ACC112 (cell line): ENCODE measurements around the gene TPBGL.

Experiments
- H2AFZ ChIP-seq: fragments of 200-600 bp; sonication (generic); one replicate; pipeline ENCODE4 v1.6.0; 2017; ENCODE audit warnings: antibody characterized with exemption, low read length; ENCODE audit not compliant: unreplicated experiment
- H3K27ac ChIP-seq: fragments of 200-600 bp; sonication (generic); 2 replicates; pipeline ENCODE4 v1.5.1; 2014; ENCODE audit warnings: low read depth, mild to moderate bottlenecking, antibody characterized with exemption, low read length, moderate library complexity
- H3K27me3 ChIP-seq: fragments of 200-600 bp; sonication (generic); 2 replicates; pipeline ENCODE4 v1.6.1; 2014; ENCODE audit warnings: mild to moderate bottlenecking, antibody characterized with exemption, low read length, moderate library complexity, mixed read lengths; ENCODE audit not compliant: insufficient read depth
- H3K36me3 ChIP-seq: fragments of 200-600 bp; sonication (generic); 2 replicates; pipeline ENCODE4 v1.6.1; 2016; ENCODE audit warnings: mild to moderate bottlenecking, antibody characterized with exemption, low read length, moderate library complexity, mixed read lengths; ENCODE audit not compliant: insufficient read depth
- H3K4me1 ChIP-seq: fragments of 200-600 bp; sonication (generic); one replicate; pipeline ENCODE4 v1.6.1; 2016; ENCODE audit warnings: low read length, mixed read lengths; ENCODE audit not compliant: insufficient read depth, unreplicated experiment, control insufficient read depth
- H3K4me3 ChIP-seq: fragments of 200-600 bp; sonication (generic); 2 replicates; pipeline ENCODE4 v1.5.1; 2014; ENCODE audit warnings: mild to moderate bottlenecking, low read depth, low read length
- H3K79me2 ChIP-seq: fragments of 200-600 bp; sonication (generic); one replicate; pipeline ENCODE4 v1.6.0; 2016; ENCODE audit warnings: low read length; ENCODE audit not compliant: control insufficient read depth, unreplicated experiment, insufficient read depth

Gene TPBGL

GRCh38 chr11:75246006-75246670 is 5.6 kb downstream of the TPBGL start:
- Histone ChIP-seq H3K27ac (no peak overlapping the region), H3K36me3 (no peaks in the 10 kb centered on the region), H3K79me2 (no peaks in the 10 kb centered on the region), H3K27me3 (peaks cover 53% of the 10 kb centered on the region), H3K4me1 (no peaks in the 10 kb centered on the region), H2AFZ (no peak overlapping the region), H3K4me3 (no peak overlapping the region)

DNA sequence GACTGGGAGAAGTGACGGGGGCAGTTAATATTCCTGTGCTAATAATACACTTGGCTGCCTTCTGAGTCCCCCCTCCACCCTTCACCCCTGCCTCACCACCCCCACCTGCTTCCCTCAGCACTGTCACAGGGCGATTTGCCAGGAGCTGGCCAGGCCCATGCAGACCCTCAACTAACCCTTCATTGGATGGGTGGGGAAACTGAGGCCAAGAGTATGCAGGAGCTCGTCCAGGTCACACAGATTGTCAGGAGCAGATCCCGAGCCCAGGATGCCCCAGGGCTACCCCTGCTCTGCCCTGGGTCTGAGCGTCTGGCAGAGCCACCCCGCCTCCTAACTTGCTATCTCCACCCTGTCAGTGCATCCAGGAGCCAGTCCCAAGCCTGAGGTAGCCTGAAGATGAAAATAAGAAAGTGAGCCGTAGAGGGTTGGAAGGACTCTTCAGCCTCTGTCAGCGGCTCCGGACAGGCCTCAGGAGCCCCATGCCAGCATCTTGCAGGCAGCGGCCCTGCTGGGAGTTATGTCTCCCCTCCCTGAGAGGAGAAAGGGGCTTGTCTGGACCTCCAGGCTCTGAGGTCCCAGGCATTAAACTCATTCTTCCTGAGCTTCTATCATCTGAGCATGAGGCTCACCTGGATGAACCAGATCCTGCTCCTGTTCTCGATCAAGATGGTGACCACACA is 6.2 kb downstream of the TPBGL start:
- no peaks in the 10 kb centered on the region for H3K4me1 ChIP-seq
- H3K27me3 ChIP-seq, result peaks cover 58% of the 10 kb centered on the region
- no peak overlapping the region for H3K27ac ChIP-seq
- H3K79me2 ChIP-seq, result no peaks in the 10 kb centered on the region
- no peaks in the 10 kb centered on the region for H3K36me3 ChIP-seq
- no peak overlapping the region for H2AFZ ChIP-seq
- H3K4me3 ChIP-seq, result no peak overlapping the region

GRCh38 chr11:75248924-75249256 is 8.3 kb downstream of the TPBGL start:
- no peak overlapping the region for H3K27ac ChIP-seq
- H3K79me2 ChIP-seq, result no peaks in the 10 kb centered on the region
- no peaks in the 10 kb centered on the region for H3K4me1 ChIP-seq
- peaks cover 51% of the 10 kb centered on the region for H3K27me3 ChIP-seq
- H3K4me3 ChIP-seq, result no peak overlapping the region
- H3K36me3 ChIP-seq, result no peaks in the 10 kb centered on the region
- H2AFZ ChIP-seq, result no peak overlapping the region

GRCh38 chr11:75249704-75250103 is 9.1 kb downstream of the TPBGL start:
- Histone ChIP-seq H3K4me3 (no peak overlapping the region), H3K36me3 (no peaks in the 10 kb centered on the region), H3K79me2 (no peaks in the 10 kb centered on the region), H3K27ac (no peak overlapping the region), H3K4me1 (no peaks in the 10 kb centered on the region), H3K27me3 (peaks cover 47% of the 10 kb centered on the region), H2AFZ (no peak overlapping the region)

GRCh38 chr11:75254326-75254725 is 13.8 kb downstream of the TPBGL start:
- Histone ChIP-seq H3K4me3 (no peak overlapping the region), H3K27ac (no peak overlapping the region), H3K36me3 (no peaks in the 10 kb centered on the region), H3K27me3 (peaks cover 64% of the 10 kb centered on the region), H3K79me2 (no peaks in the 10 kb centered on the region), H2AFZ (no peak overlapping the region), H3K4me1 (no peaks in the 10 kb centered on the region)

DNA sequence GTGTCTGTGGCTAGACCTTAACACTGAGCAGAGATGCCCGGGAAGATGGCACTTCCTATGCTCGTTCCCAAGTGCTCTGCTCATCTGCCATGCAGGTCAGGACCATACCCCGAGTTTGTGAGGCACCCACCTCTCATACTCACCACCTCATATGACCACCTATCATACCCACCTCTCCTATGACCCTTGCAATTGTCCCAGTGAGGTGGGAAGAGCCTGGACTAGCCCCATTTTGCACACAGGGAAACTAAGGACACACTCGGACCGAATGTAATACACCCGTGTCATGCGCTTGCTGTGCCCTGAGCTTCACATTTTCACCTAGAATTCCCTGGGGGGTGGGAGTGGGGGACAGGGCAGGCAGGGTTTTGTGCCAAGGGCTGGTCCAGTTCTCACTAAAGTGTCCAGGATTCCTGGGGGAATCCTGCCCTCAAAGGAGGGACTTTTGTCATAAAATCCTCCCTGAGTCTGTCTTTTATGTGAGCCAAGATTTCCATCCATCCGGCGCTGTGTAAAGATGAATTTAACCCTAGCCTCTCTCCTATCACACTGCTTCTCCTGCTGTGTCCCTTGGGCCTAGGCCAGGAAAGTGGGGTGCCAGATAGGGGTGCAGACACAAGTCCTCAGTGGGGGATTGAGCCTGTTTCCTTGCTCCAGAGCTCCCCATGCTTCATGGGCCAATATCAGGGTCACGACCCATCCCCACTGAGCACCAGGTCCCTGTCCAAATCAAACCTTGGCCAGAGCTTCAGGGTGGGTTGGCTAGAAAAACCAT is 20.0 kb downstream of the TPBGL start:
- Histone ChIP-seq H3K4me1 (peaks cover 3% of the 10 kb centered on the region), H3K79me2 (no peaks in the 10 kb centered on the region), H2AFZ (no peak overlapping the region), H3K27ac (no peak overlapping the region), H3K36me3 (no peaks in the 10 kb centered on the region), H3K27me3 (peaks cover 38% of the 10 kb centered on the region), H3K4me3 (no peak overlapping the region)

DNA sequence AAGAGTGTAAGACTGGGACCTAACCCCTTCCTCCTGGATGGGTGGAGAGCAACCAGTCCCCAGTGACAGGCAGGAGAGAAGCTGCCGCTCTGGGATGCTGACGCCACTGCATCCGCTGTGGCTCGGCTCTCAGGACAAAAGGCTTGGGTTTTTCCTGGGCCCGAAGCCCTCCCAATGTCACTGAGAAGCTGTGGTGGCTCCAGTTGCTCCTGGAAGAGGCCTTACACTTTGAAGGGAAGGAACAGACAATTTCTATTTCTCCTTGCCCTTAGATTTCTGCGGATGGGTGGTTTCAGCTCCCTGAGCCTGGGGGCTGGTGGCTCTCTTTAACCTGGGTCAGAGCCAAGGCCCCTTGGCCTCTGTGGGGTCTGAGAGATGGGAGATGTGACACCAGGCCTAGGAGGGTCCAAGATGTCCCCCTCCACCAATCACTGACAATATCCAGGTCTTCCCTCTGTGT is 21.4 kb downstream of the TPBGL start:
- H3K27me3 ChIP-seq, result peaks cover 24% of the 10 kb centered on the region
- peaks cover 3% of the 10 kb centered on the region for H3K4me1 ChIP-seq
- H2AFZ ChIP-seq, result no peak overlapping the region
- no peaks in the 10 kb centered on the region for H3K79me2 ChIP-seq
- H3K36me3 ChIP-seq, result no peaks in the 10 kb centered on the region
- H3K27ac ChIP-seq, result no peak overlapping the region
- no peak overlapping the region for H3K4me3 ChIP-seq

DNA sequence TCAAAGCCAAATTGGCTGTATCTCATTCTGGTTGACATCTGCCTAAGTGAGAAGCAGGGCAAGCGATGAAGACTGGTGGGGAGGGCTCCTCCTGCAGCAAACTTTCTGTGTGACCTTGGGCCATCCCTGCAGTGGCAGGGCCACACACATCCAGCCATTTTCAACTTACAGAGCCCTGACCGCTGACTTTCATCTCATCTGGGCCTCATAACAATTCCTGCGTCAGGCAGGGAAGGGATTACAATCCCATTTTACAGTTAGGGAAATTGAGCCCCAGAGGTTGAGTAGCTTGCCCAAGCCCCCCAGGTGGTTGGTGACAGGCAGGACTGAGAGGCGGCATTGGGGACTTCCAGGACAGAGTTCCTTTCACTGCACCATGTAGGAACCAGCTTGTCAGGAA is 21.9 kb downstream of the TPBGL start:
- no peaks in the 10 kb centered on the region for H3K36me3 ChIP-seq
- no peak overlapping the region for H2AFZ ChIP-seq
- no peaks in the 10 kb centered on the region for H3K79me2 ChIP-seq
- H3K27ac ChIP-seq, result no peak overlapping the region
- H3K4me1 ChIP-seq, result peaks cover 3% of the 10 kb centered on the region
- no peak overlapping the region for H3K4me3 ChIP-seq
- peaks cover 20% of the 10 kb centered on the region for H3K27me3 ChIP-seq

DNA sequence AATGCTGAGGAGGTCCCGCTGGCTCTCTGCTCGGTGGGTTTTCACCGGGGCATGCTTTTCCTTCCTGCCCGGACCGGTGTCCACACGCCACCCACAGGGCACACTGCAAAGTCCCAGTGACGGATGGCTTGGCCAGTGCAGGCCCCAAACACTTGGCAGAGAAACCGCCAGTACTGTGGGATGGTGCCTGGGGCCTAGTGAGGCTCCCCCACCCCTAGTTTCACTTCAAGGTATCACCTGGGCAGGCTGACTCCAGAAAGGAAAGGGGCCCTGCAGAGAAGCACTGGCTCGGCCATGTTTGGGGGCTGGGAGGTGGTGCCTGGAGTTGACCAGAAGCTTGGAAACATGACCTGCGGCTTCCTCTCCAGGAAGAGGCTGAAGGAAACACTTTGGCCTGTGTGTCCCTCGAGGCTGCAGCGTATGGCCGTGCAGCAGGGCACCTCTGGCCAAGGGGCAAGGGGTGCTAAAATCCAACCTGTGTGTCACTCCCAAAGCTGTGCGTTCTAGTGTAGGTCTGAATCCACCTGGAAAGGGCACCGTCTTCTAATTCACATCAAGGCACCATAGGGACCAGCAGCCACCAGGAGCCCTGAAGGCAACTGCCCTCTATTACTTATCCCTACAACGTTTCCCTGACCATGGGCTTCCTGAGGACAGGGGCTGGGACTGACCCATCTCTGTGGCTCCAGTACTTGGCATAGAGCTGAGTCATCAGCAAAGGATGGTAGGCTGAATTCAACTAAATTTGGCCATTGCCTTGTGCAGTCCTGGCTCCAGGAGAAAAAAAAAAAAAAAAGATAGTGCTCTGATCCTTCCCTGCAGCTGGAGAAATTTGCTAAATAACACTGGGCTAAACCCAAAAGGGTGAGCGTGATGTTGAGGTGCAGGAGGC is 22.6 kb downstream of the TPBGL start:
- Histone ChIP-seq H3K79me2 (no peaks in the 10 kb centered on the region), H3K36me3 (no peaks in the 10 kb centered on the region), H2AFZ (no peak overlapping the region), H3K4me3 (no peak overlapping the region), H3K27me3 (peaks cover 14% of the 10 kb centered on the region), H3K27ac (no peak overlapping the region), H3K4me1 (peaks cover 3% of the 10 kb centered on the region)

DNA sequence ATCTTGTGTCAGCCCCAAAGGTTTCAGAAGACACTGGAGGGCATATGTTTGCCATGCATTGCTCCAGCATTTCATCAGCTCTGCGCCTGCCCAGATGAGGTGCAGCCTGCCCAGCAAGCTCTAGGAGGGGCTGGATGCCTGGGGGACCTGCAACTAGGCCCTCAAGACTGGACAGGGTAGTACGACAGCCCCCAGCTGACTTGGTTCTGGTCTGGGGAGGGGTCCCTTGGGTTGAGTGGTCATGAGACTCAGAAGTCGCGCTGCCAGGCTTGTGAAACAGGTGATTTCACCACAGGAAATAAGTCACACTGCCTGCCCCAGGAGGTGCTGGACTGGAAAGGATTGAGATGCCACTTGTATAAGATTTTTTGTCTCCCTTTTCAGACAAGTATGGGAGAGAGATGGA is 23.4 kb downstream of the TPBGL start:
- H3K4me1 ChIP-seq, result peaks cover 3% of the 10 kb centered on the region
- H3K27me3 ChIP-seq, result peaks cover 14% of the 10 kb centered on the region

More for the DNA sequence above, 23.4 kb downstream of the TPBGL start:
- no peaks in the 10 kb centered on the region for H3K79me2 ChIP-seq
- H3K4me3 ChIP-seq, result no peak overlapping the region
- no peak overlapping the region for H2AFZ ChIP-seq
- no peaks in the 10 kb centered on the region for H3K36me3 ChIP-seq
- H3K27ac ChIP-seq, result no peak overlapping the region
